MM.1S (cell line): ENCODE data around the gene BOC.

Experiments
- DNase-seq: peaks from one replicate; pipeline ENCODE4 v3.0.0-alpha.2; 2015
- H2AFZ ChIP-seq: fragments of 300-600 bp; sonication (generic); 2 replicates; pipeline ENCODE4 v1.6.0; 2016; ENCODE audit warnings: antibody characterized with exemption, low read length
- H3F3A ChIP-seq: fragments of 300-600 bp; sonication (generic); 2 replicates; pipeline ENCODE4 v1.6.1; 2016; ENCODE audit warnings: mild to moderate bottlenecking, antibody characterized with exemption, low read length, moderate library complexity, mixed read lengths; ENCODE audit not compliant: insufficient read depth
- H3K27ac ChIP-seq: fragments of 300-600 bp; sonication (generic); 2 replicates; pipeline ENCODE4 v1.5.1; 2016; ENCODE audit warnings: mild to moderate bottlenecking, low read length
- H3K27me3 ChIP-seq: fragments of 300-600 bp; sonication (generic); replicated peaks from 2 replicates; pipeline ENCODE4 v1.6.0; 2016; ENCODE audit warnings: low read length; ENCODE audit not compliant: insufficient read depth
- H3K36me3 ChIP-seq: fragments of 300-600 bp; sonication (generic); replicated peaks from 2 replicates; pipeline ENCODE4 v1.6.1; 2016; ENCODE audit warnings: mild to moderate bottlenecking, low read length, mixed read lengths; ENCODE audit not compliant: insufficient read depth
- H3K4me1 ChIP-seq: fragments of 300-600 bp; sonication (generic); 2 replicates; pipeline ENCODE4 v1.6.1; 2016; ENCODE audit warnings: low read length, mixed read lengths
- H3K4me2 ChIP-seq: fragments of 300-600 bp; sonication (generic); 2 replicates; pipeline ENCODE4 v1.6.0; 2016; ENCODE audit warnings: low read depth, low read length
- H3K4me3 ChIP-seq: fragments of 300-600 bp; sonication (generic); 2 replicates; pipeline ENCODE4 v1.5.1; 2016; ENCODE audit warnings: low read length, mixed read lengths
- H3K79me2 ChIP-seq: fragments of 300-600 bp; sonication (generic); 2 replicates; pipeline ENCODE4 v1.6.1; 2016; ENCODE audit warnings: mixed run types, low read length, mixed read lengths
- H3K9ac ChIP-seq: fragments of 300-600 bp; sonication (generic); 2 replicates; pipeline ENCODE4 v1.6.1; 2016; ENCODE audit warnings: low read length, mixed read lengths
- H3K9me2 ChIP-seq: fragments of 300-600 bp; sonication (generic); replicated peaks from 2 replicates; pipeline ENCODE4 v1.6.1; 2016; ENCODE audit warnings: mild to moderate bottlenecking, low read length, mixed read lengths; ENCODE audit not compliant: insufficient read depth
- H3K9me3 ChIP-seq: fragments of 300-600 bp; sonication (generic); replicated peaks from 2 replicates; pipeline ENCODE4 v1.6.1; 2016; ENCODE audit warnings: mild to moderate bottlenecking, low read length, mixed read lengths; ENCODE audit not compliant: insufficient read depth
- H4K20me1 ChIP-seq: fragments of 300-600 bp; sonication (generic); 2 replicates; pipeline ENCODE4 v1.6.1; 2016; ENCODE audit warnings: mild to moderate bottlenecking, low read length, moderate library complexity, mixed read lengths; ENCODE audit not compliant: insufficient read depth
- EZH2 ChIP-seq: fragments of 300-600 bp; sonication (generic); optimal IDR thresholded peaks from 2 replicates; pipeline ENCODE3; 2017; ENCODE audit warnings: low read depth, mild to moderate bottlenecking, antibody characterized with exemption, low read length, mixed read lengths
- EZH2phosphoT487 ChIP-seq: fragments of 300-600 bp; sonication (generic); IDR thresholded peaks from 2 replicates; pipeline ENCODE4 v1.6.1; 2018; ENCODE audit warnings: antibody characterized with exemption, low read length
- TF ChIP-seq, protein P1 (sequence below): fragments of 300-600 bp; sonication (generic); IDR thresholded peaks from 2 replicates; pipeline ENCODE4 v1.5.1; 2016; ENCODE audit warnings: antibody characterized with exemption, low read length, mixed read lengths

Gene BOC

DNA sequence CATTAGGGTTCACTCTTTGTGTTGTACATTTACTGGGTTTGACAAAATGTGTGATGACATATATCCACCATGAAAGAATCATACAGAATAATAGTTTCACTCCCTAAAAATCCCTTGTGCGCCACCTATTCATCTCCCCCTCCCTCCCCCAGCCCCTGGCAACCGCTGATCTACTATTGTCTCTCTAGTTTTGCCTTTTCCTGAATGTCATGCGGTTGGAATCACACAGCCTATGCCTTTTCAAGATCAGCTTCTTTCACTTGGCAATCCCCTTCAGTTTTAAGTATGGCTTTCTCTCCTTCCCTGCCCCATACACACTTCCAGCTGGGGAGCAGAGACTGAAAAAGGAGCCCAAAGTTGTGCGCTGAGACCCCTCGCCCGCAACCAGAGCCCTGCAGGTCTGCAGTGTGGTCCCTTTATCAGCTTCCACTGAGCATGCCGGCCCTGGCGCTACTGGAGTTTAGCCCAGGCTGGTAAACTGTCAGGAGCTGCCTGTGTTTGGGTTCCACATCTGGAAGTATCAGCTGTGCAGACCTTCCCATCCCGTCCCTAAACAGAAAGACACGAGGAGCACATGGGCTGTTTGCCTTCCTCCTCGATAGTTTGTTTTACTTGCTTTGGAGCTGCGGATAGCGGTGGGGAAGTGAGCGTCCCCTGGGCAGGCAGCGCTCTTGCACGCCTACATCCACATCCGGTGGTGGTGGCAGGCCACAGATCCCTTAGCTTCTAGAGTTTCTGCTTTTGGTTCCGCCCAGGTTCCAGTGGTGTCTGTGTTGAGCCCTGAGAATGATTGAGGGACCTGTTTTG, 12.3 kb downstream of the BOC start:
- TF ChIP-seq, protein P1, sequence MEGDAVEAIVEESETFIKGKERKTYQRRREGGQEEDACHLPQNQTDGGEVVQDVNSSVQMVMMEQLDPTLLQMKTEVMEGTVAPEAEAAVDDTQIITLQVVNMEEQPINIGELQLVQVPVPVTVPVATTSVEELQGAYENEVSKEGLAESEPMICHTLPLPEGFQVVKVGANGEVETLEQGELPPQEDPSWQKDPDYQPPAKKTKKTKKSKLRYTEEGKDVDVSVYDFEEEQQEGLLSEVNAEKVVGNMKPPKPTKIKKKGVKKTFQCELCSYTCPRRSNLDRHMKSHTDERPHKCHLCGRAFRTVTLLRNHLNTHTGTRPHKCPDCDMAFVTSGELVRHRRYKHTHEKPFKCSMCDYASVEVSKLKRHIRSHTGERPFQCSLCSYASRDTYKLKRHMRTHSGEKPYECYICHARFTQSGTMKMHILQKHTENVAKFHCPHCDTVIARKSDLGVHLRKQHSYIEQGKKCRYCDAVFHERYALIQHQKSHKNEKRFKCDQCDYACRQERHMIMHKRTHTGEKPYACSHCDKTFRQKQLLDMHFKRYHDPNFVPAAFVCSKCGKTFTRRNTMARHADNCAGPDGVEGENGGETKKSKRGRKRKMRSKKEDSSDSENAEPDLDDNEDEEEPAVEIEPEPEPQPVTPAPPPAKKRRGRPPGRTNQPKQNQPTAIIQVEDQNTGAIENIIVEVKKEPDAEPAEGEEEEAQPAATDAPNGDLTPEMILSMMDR: no peak
- TF ChIP-seq EZH2phosphoT487 (no peak), EZH2 (no peak)
- Histone ChIP-seq H3K4me3 (no peak overlapping the region), H3K4me2 (no peak overlapping the region), H4K20me1 (no peaks in the 10 kb centered on the region), H3K27ac (no peak overlapping the region), H3K79me2 (no peaks in the 10 kb centered on the region), H3K9me3 (no peaks in the 10 kb centered on the region), H3K36me3 (no peaks in the 10 kb centered on the region), H2AFZ (no peak overlapping the region), H3K9me2 (no peaks in the 10 kb centered on the region), H3F3A (no peaks in the 10 kb centered on the region), H3K9ac (no peak overlapping the region), H3K4me1 (0 out of 2 replicates have a peak, but pooled peaks cover 4% of the 10 kb centered on the region), H3K27me3 (no peaks in the 10 kb centered on the region)
- no peak for DNase-seq

DNA sequence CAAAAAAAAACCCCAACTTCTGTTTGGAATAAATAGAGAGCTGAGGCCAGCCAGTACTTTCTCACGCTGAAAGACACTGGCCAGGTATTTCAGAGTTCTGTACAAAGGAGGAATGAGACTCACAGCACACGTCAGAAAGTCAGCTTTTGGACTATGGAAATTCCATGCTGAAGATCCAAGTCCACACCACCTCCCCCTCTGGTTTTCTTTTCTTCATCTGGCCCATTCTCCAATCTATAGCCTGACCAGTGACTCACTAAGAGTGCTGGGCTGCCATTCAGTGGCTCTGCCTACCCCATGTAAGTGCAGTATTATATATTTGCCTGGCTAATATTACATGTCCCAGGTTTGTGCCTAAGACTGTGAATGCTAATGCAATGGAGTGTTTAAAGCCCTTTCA, 13.9 kb downstream of the BOC start:
- H3K9me2 ChIP-seq: no peaks in the 10 kb centered on the region
- no peak overlapping the region for H3K27ac ChIP-seq
- no peaks in the 10 kb centered on the region for H3K9me3 ChIP-seq
- DNase-seq: no peak
- H4K20me1 ChIP-seq: no peaks in the 10 kb centered on the region
- H3K79me2 ChIP-seq: no peaks in the 10 kb centered on the region
- no peaks in the 10 kb centered on the region for H3K4me1 ChIP-seq
- no peak for TF ChIP-seq EZH2phosphoT487
- TF ChIP-seq EZH2: no peak
- TF ChIP-seq, protein P1: no peak
- no peaks in the 10 kb centered on the region for H3K36me3 ChIP-seq
- no peak overlapping the region for H3K4me2 ChIP-seq
- H3K9ac ChIP-seq: no peak overlapping the region
- no peaks in the 10 kb centered on the region for H3K27me3 ChIP-seq
- no peaks in the 10 kb centered on the region for H3F3A ChIP-seq
- H3K4me3 ChIP-seq: no peak overlapping the region
- H2AFZ ChIP-seq: no peak overlapping the region

DNA sequence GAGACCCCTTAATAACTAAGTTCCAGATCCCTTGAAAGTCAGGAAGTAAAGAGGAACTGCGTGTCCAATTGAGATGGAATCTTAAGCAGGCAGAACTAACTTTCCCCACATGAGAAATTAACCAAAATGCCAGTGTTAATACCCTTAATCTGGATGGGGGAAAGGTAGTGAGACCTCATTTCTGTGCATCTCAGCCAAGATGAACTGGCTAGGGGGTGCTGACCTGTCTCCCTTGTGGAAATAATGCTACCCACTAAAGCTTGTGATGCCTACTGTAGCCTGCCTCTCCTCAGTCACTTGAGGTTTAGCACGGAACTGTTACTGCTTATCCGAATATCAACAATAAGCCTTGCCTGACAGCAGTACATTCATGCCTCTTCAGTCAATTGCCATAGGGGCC, 15.1 kb downstream of the BOC start:
- Histone ChIP-seq H3K9ac (no peak overlapping the region), H3K27ac (no peak overlapping the region), H3K36me3 (no peaks in the 10 kb centered on the region), H3K27me3 (no peaks in the 10 kb centered on the region), H3K9me2 (no peaks in the 10 kb centered on the region), H3K79me2 (no peaks in the 10 kb centered on the region), H2AFZ (no peak overlapping the region), H3K4me2 (no peak overlapping the region), H3K4me3 (no peak overlapping the region), H3F3A (no peaks in the 10 kb centered on the region), H3K4me1 (no peaks in the 10 kb centered on the region), H4K20me1 (no peaks in the 10 kb centered on the region), H3K9me3 (no peaks in the 10 kb centered on the region)
- TF ChIP-seq EZH2phosphoT487 (no peak), EZH2 (no peak)
- TF ChIP-seq, protein P1: no peak
- no peak for DNase-seq
